ENCODE results near the gene EYS. TPM values are rescaled to one million over a fixed set of nuclear protein-coding genes. Genes with fewer than 3 reads are reported as not detected.

Gene EYS
- total and polyA plus RNA-seq, 9 of the 15 experiments (the other 6 are each of a cell fraction or from before 2014, with no cell fraction given): 0.03 to 0.36 (median 0.10) TPM; not detected in 2

DNA sequence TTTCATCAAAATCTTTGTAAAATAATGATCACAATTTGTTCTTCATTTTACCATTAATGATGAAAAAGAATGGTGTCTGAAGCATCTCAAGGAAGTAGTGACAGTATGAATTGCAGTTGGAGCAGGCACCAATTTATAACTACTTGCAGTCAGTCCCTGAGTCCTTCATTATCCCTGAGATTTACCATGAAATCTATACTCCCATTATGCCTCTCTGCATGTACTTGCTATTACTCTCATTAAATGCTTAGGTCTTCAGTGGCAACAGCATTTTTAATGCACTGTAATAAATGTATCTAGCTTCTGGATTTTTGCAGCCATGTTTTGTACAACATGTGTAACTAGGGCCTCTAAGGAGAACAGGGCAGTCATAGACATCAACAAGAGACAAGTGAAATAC lies 708.8 kb downstream of the EYS start:
- Histone ChIP-seq H3K27me3 (ENCODE audit: control insufficient read depth in 2 of 2, insufficient read depth in 2 of 2, low read length in 2 of 2) (no peaks in the 10 kb centered on the region), H3K36me3 (ENCODE audit: control insufficient read depth, insufficient read depth, low read length) (no peaks in the 10 kb centered on the region), H3K9me1 (ENCODE audit: control insufficient read depth, insufficient read depth, low read length) (no peaks in the 10 kb centered on the region), H2AFZ (ENCODE audit: low read depth, low read length) (no peak overlapping the region), H3K4me2 (ENCODE audit: insufficient read depth, low read length) (no peak overlapping the region), H4K20me1 (replicated peaks; ENCODE audit: control insufficient read depth, insufficient read depth, low read length) (no peaks in the 10 kb centered on the region), H3K9me3 (replicated peaks; ENCODE audit: control insufficient read depth, insufficient read depth, low read depth, low read length) (no peaks in the 10 kb centered on the region), H3K4me3 (no peak overlapping the region), H3K4me1 (replicated peaks in 1 of 2; ENCODE audit: control insufficient read depth in 2 of 2, insufficient read depth in 2 of 2, low read length in 2 of 2) (no peaks in the 10 kb centered on the region), H3K27ac (ENCODE audit: extremely low read depth, low read depth, low read length) (no peak overlapping the region), H3K9ac (ENCODE audit: insufficient read depth in 1 of 2, low read depth in 2 of 2, low read length in 2 of 2) (no peak overlapping the region), H3K79me2 (ENCODE audit: control insufficient read depth, insufficient read depth, low read length) (no peaks in the 10 kb centered on the region)
- TF ChIP-seq ZBTB17 (CRISPR knock-in tag; IDR thresholded peaks at IDR 0.05) (no peak), MYC (IDR thresholded peaks at IDR 0.05; ENCODE audit: low read depth, low read length) (no peak), MYC (CRISPR knock-in tag; IDR thresholded peaks at IDR 0.05; ENCODE audit: borderline replicate concordance, low read depth) (no peak), KLF16 (IDR thresholded peaks at IDR 0.05) (no peak), RBM15 (IDR thresholded peaks at IDR 0.05; ENCODE audit: insufficient read depth, low read length) (no peak), IFI16 (CRISPR knock-in tag; IDR thresholded peaks at IDR 0.05) (no peak), RBBP5 (IDR thresholded peaks at IDR 0.05; ENCODE audit: borderline replicate concordance, insufficient read depth, low read length, poor library complexity, severe bottlenecking) (no peak), SIN3A (IDR thresholded peaks at IDR 0.05; ENCODE audit: borderline replicate concordance in 2 of 2, control insufficient read depth in 1 of 2, low read depth in 2 of 2, low read length in 2 of 2) (no peak)
- intact Hi-C loops (cut with micrococcal nuclease): no loop called here
- DNase-seq (ENCODE audit: extremely low read depth in 1 of 4, low spot score in 3 of 4) (no peak), FAIRE-seq (no peak), ATAC-seq (no peak)
- BruUV-seq (replicated peaks): no TSS peak
- in situ Hi-C loops (cut with MboI): no loop called here
- POLR2A ChIA-PET: no interaction called here
- CTCF ChIA-PET (ENCODE audit: low intra/inter-chr PET ratio): no interaction called here
